A549 (cell line): ENCODE measurements around the gene SETD2. TPM values are rescaled to one million over a fixed set of nuclear protein-coding genes. Genes with fewer than 3 reads are reported as not detected.

ENCODE experiments used
- ATAC-seq, 2 experiments: fragments of 200-7000 bp in 1 of 2; fragments of >200 bp in 1 of 2; cut with Nextera tagmentation in 1 of 2; cut with Tn5 transposase in 1 of 2; 3 replicates each; pipeline versions ENCODE4 v1.8.0 to v1.9.1; 2018 to 2020; ENCODE audit warnings: mild to moderate bottlenecking in 1 of 2, moderate library complexity in 1 of 2
- CTCF ChIA-PET: fragments of 300-600 bp; sonication (Branson Sonifier 250); formaldehyde crosslinking; extraction: SDS; loops from one replicate; lab custom pipeline; 2021; ENCODE audit warnings: antibody characterized with exemption, inconsistent platforms; lab: Yijun Ruan, JAX
- POLR2A ChIA-PET: fragments of 350-600 bp; formaldehyde crosslinking; extraction: SDS; loops from one replicate; lab custom pipeline; 2021; ENCODE audit warnings: antibody characterized with exemption, inconsistent platforms; lab: Yijun Ruan, JAX
- DNase-seq, 2 experiments: peaks; one replicate each; pipeline versions ENCODE4 v3.0.0 to v3.0.0-alpha.2; 2011 to 2016; ENCODE audit warnings: low read depth in 1 of 2, low spot score in 1 of 2
- FAIRE-seq: peaks from 2 replicates; lab custom pipeline; 2011; peaks lifted over from hg19 to GRCh38; lab: Jason Lieb, UNC
- H3K27ac ChIP-seq, 2 experiments: fragments of >200 bp; sonication (Bioruptor Twin); formaldehyde crosslinking; 3 replicates each; pipeline ENCODE4 v1.5.1; 2016 to 2017
- H3K4me1 ChIP-seq: fragments of >200 bp; sonication (Bioruptor Twin); formaldehyde crosslinking; 3 replicates; pipeline ENCODE4 v1.6.1; 2016
- H3K4me2 ChIP-seq: fragments of >200 bp; sonication (Bioruptor Twin); formaldehyde crosslinking; 3 replicates; pipeline ENCODE4 v1.6.1; 2016
- H3K4me3 ChIP-seq: fragments of >200 bp; sonication (Bioruptor Twin); formaldehyde crosslinking; 3 replicates; pipeline ENCODE4 v1.5.1; 2016
- H3K9me3 ChIP-seq: fragments of >200 bp; sonication (Bioruptor Twin); formaldehyde crosslinking; 3 replicates; pipeline ENCODE4 v1.6.1; 2016
- CEBPB ChIP-seq, 2 experiments: fragments of >200 bp in 1 of 2; sonication (Bioruptor Twin) in 1 of 2; formaldehyde crosslinking in 1 of 2; IDR thresholded peaks; 2 replicates each; pipeline ENCODE4 v1.6.1; 2012 to 2016
- EHF ChIP-seq: fragments of 250-450 bp; sonication (Bioruptor Pico); IDR thresholded peaks from 2 replicates; pipeline ENCODE4 v1.5.0; 2020; ENCODE audit warnings: mild to moderate bottlenecking
- FOSB ChIP-seq: fragments of 250-450 bp; sonication (Bioruptor Pico); IDR thresholded peaks from 2 replicates; pipeline ENCODE4 v1.5.0; 2020; ENCODE audit warnings: mild to moderate bottlenecking, moderate library complexity
- FOSL2 ChIP-seq, 2 experiments: fragments of 450-650 bp in 1 of 2; fragments of >200 bp in 1 of 2; sonication (Bioruptor Twin) in 1 of 2; formaldehyde crosslinking; IDR thresholded peaks; 2 replicates each; pipeline versions ENCODE4 v1.5.0 to v1.6.1; 2016 to 2020; ENCODE audit warnings: mild to moderate bottlenecking in 1 of 2, moderate library complexity in 1 of 2
- JUNB ChIP-seq: fragments of >200 bp; sonication (Bioruptor Twin); formaldehyde crosslinking; IDR thresholded peaks from 2 replicates; pipeline ENCODE4 v1.6.1; 2016
- KDM1A ChIP-seq: fragments of 200-600 bp; sonication (generic); IDR thresholded peaks from 2 replicates; pipeline ENCODE4 v1.6.1; 2016; ENCODE audit warnings: low read depth, mild to moderate bottlenecking
- KDM5A ChIP-seq: fragments of 200-600 bp; sonication (generic); IDR thresholded peaks from 2 replicates; pipeline ENCODE4 v1.6.1; 2016; ENCODE audit warnings: antibody characterized with exemption, mild to moderate bottlenecking
- MYC ChIP-seq: IDR thresholded peaks from 2 replicates; pipeline ENCODE4 v1.6.1; 2012; ENCODE audit warnings: mild to moderate bottlenecking, inconsistent platforms, low read length, improper control_type of control experiment, borderline replicate concordance
- NPAS2 ChIP-seq: fragments of 250-450 bp; sonication (Bioruptor Pico); IDR thresholded peaks from 2 replicates; pipeline ENCODE4 v1.8.0; 2022; ENCODE audit warnings: mild to moderate bottlenecking, moderate library complexity, borderline replicate concordance
- RCOR1 ChIP-seq: fragments of 150-350 bp; IDR thresholded peaks from 2 replicates; pipeline ENCODE4 v1.6.1; 2014; ENCODE audit warnings: antibody characterized with exemption, low read length, low read depth
- SMC3 ChIP-seq: fragments of >200 bp; sonication (Bioruptor Twin); formaldehyde crosslinking; IDR thresholded peaks from 3 replicates; pipeline ENCODE4 v1.6.1; 2018; ENCODE audit warnings: inconsistent platforms
- SREBF2 ChIP-seq: fragments of 450-650 bp; IDR thresholded peaks from 2 replicates; pipeline ENCODE4 v1.6.1; 2014; ENCODE audit warnings: mild to moderate bottlenecking, moderate library complexity
- ZFP36 ChIP-seq: fragments of 450-650 bp; IDR thresholded peaks from 2 replicates; pipeline ENCODE4 v1.6.1; 2014; ENCODE audit warnings: borderline replicate concordance; ENCODE audit not compliant: partially characterized antibody
- ZNF302 ChIP-seq: fragments of 250-450 bp; sonication (Bioruptor Pico); IDR thresholded peaks from 2 replicates; pipeline ENCODE4 v1.9.0; 2021; ENCODE audit warnings: inconsistent platforms, mild to moderate bottlenecking, moderate library complexity
- WGBS: methylation state at CpG from one replicate; pipeline ENCODE4 v1.1.6; 2017; ENCODE audit errors: missing lambda C conversion rate; 5-methylcytosine and 5-hydroxymethylcytosine counted together
- polyA plus RNA-seq, 4 experiments: library from polyadenylated mRNA; depleted of rRNA in 3 of 4; stranded (reverse); fragments of >200 nt; fragmentation: RNase III in 1 of 4; extraction: RNeasy Plus Mini Kit Qiagen cat#74134 plus additional on column Dnase treatment in 1 of 4; gene quantifications; 2 replicates in 3 of 4; 3 replicates in 1 of 4; pipeline ENCODE4 v1.2.3, GENCODE V29; 2011 to 2017
- TF ChIP-seq, protein P1 (sequence below): fragments of 200-600 bp; sonication (generic); IDR thresholded peaks from 2 replicates; pipeline ENCODE4 v1.6.1; 2016; ENCODE audit warnings: antibody characterized with exemption, mild to moderate bottlenecking, moderate library complexity
- TF ChIP-seq, protein P2 (sequence below): fragments of 250-450 bp; sonication (Bioruptor Pico); IDR thresholded peaks from 2 replicates; pipeline ENCODE4 v1.5.0; 2021; ENCODE audit warnings: mild to moderate bottlenecking, moderate library complexity, borderline replicate concordance
- TF ChIP-seq, protein P3 (sequence below): fragments of 450-650 bp; IDR thresholded peaks from 2 replicates; pipeline ENCODE4 v1.6.1; 2014; ENCODE audit warnings: antibody characterized with exemption
- TF ChIP-seq, protein P4 (sequence below): fragments of 250-450 bp; sonication (Bioruptor Pico); IDR thresholded peaks from 2 replicates; pipeline ENCODE4 v1.5.0; 2020; ENCODE audit warnings: low read depth, mild to moderate bottlenecking, moderate library complexity

Gene SETD2
- polyA plus RNA-seq, 2 of the 4 experiments (the other 2 are of a cell fraction) = 16.8 to 26.1 TPM

DNA sequence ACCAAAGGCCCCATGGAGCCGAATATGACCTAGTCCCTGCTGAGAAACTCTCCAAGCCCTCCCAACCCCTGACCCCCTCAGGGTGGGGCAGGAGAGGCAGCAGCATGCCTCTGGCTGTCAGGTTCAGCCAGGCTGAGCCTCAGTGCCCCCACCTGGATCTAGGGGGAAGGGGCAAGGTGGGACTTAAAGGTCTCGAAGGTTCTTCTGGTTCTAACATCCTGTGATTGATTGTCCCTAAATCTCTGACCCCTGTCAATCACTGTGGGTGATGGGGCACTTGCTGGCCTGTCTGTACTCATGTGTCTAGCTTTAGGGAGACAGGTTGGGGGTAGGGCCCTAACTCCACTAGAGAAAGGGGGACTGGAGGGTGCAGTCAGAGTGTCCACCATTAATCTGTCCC, 170.6 kb downstream of the SETD2 start:
- Histone ChIP-seq H3K27ac (no peak overlapping the region), H3K4me1 (peaks cover 4% of the 10 kb centered on the region; the same call in 2 of the 3 replicates)
- TF ChIP-seq, protein P1, sequence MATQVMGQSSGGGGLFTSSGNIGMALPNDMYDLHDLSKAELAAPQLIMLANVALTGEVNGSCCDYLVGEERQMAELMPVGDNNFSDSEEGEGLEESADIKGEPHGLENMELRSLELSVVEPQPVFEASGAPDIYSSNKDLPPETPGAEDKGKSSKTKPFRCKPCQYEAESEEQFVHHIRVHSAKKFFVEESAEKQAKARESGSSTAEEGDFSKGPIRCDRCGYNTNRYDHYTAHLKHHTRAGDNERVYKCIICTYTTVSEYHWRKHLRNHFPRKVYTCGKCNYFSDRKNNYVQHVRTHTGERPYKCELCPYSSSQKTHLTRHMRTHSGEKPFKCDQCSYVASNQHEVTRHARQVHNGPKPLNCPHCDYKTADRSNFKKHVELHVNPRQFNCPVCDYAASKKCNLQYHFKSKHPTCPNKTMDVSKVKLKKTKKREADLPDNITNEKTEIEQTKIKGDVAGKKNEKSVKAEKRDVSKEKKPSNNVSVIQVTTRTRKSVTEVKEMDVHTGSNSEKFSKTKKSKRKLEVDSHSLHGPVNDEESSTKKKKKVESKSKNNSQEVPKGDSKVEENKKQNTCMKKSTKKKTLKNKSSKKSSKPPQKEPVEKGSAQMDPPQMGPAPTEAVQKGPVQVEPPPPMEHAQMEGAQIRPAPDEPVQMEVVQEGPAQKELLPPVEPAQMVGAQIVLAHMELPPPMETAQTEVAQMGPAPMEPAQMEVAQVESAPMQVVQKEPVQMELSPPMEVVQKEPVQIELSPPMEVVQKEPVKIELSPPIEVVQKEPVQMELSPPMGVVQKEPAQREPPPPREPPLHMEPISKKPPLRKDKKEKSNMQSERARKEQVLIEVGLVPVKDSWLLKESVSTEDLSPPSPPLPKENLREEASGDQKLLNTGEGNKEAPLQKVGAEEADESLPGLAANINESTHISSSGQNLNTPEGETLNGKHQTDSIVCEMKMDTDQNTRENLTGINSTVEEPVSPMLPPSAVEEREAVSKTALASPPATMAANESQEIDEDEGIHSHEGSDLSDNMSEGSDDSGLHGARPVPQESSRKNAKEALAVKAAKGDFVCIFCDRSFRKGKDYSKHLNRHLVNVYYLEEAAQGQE = no peak
- TF ChIP-seq, protein P2, sequence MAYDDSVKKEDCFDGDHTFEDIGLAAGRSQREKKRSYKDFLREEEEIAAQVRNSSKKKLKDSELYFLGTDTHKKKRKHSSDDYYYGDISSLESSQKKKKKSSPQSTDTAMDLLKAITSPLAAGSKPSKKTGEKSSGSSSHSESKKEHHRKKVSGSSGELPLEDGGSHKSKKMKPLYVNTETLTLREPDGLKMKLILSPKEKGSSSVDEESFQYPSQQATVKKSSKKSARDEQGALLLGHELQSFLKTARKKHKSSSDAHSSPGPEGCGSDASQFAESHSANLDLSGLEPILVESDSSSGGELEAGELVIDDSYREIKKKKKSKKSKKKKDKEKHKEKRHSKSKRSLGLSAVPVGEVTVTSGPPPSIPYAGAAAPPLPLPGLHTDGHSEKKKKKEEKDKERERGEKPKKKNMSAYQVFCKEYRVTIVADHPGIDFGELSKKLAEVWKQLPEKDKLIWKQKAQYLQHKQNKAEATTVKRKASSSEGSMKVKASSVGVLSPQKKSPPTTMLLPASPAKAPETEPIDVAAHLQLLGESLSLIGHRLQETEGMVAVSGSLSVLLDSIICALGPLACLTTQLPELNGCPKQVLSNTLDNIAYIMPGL (CRISPR knock-in tag) = no peak
- TF ChIP-seq SREBF2 (no peak), ZNF302 (CRISPR knock-in tag) (no peak), MYC (no peak), NPAS2 (no peak), SMC3 (no peak), KDM1A (no peak), FOSL2 (IDR thresholded peaks at IDR 0.05) (no peak), FOSL2 (CRISPR knock-in tag; IDR thresholded peaks at IDR 0.05) (no peak), CEBPB (IDR thresholded peaks at IDR 0.05) (no peak), JUNB (no peak), ZFP36 (no peak), KDM5A (no peak), FOSB (no peak)
- TF ChIP-seq, protein P3, sequence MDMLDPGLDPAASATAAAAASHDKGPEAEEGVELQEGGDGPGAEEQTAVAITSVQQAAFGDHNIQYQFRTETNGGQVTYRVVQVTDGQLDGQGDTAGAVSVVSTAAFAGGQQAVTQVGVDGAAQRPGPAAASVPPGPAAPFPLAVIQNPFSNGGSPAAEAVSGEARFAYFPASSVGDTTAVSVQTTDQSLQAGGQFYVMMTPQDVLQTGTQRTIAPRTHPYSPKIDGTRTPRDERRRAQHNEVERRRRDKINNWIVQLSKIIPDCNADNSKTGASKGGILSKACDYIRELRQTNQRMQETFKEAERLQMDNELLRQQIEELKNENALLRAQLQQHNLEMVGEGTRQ = no peak
- TF ChIP-seq, protein P4, sequence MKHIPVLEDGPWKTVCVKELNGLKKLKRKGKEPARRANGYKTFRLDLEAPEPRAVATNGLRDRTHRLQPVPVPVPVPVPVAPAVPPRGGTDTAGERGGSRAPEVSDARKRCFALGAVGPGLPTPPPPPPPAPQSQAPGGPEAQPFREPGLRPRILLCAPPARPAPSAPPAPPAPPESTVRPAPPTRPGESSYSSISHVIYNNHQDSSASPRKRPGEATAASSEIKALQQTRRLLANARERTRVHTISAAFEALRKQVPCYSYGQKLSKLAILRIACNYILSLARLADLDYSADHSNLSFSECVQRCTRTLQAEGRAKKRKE (CRISPR knock-in tag) = no peak
- TF ChIP-seq, all 56 proteins: peak for 0
- ChIA-PET CTCF (interaction anchor here (0.5 to 2.6 kb wide), 3 partner anchors 12 to 1846 kb away, joined by 3 to 20 read pairs (median 4); no protein-coding TSS in a partner anchor), POLR2A (interaction anchor here (1.6 kb wide), 1 partner anchor 14 kb away, joined by 3 read pairs; the partner anchor contains the start of gene NBEAL2)
- Histone ChIP-seq H3K9me3 (no peaks in the 10 kb centered on the region), H3K4me3 (no peak overlapping the region), H3K4me2 (no peak overlapping the region)
- no peak for FAIRE-seq
- no peak for ATAC-seq
- DNase-seq = no peak
- 83% methylated on average over 1 of the region's 2 CpGs for WGBS

DNA sequence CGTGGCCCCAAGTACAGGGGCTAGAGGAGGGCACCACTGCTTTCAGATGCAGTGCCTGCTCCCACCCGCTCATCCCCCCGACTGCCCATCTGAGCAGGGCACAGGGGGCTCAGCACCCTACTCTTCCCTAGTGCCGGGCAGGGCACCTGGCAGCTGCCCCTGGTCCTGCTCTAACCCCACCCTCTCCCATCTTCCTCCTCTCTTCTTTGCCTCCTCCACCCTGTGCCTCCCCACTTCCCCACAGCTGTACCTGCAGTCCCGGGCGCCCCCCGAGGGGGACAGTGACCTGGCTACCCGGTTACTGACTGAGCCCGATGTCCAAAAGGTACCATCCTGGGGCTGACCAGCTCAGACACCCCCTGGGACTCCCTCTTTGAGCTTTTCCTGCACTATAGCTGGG, 171.7 kb downstream of the SETD2 start:
- no peak for ATAC-seq
- no peak for DNase-seq
- 96% methylated on average over 4 of the region's 9 CpGs for WGBS
- H3K4me1 ChIP-seq = peaks cover 10% of the 10 kb centered on the region
- CTCF ChIA-PET = interaction anchor here (1.0 to 2.6 kb wide), 4 partner anchors 13 to 125 kb away, joined by 3 to 20 read pairs (median 4); partner anchors contain the start of gene NBEAL2
- no peak for TF ChIP-seq FOSB
- TF ChIP-seq RCOR1 = no peak
- TF ChIP-seq EHF = no peak
- no peak for TF ChIP-seq KDM1A
- TF ChIP-seq, all 56 proteins: peak for 0
- no peak overlapping the region for H3K4me3 ChIP-seq
- H3K9me3 ChIP-seq = no peaks in the 10 kb centered on the region
- H3K4me2 ChIP-seq = no peak overlapping the region
- POLR2A ChIA-PET = interaction anchor here (0.7 kb wide), 1 partner anchor 15 kb away, joined by 3 read pairs; no protein-coding TSS in a partner anchor
- H3K27ac ChIP-seq = no peak overlapping the region
- FAIRE-seq = no peak
